Left kidney (tissue), 2 donors: ENCODE data around the gene ATXN1. TPM values are rescaled to one million over a fixed set of nuclear protein-coding genes. Genes with fewer than 3 reads are reported as not detected.

ENCODE experiments used
- DNase-seq: peaks from one replicate; pipeline ENCODE4 v3.0.0-alpha.2; 2013
- polyA plus RNA-seq: library from polyadenylated mRNA; unstranded; fragments of 120-200 nt; gene quantifications from one replicate; pipeline ENCODE4 v1.2.1, GENCODE V29; 2013; ENCODE audit not compliant: insufficient read length

Gene ATXN1
- polyA plus RNA-seq, 1 donor, result 23.6 TPM

GRCh38 chr6:16327777-16328325 is 433.4 kb downstream of the ATXN1 start:
- no peak for DNase-seq

DNA sequence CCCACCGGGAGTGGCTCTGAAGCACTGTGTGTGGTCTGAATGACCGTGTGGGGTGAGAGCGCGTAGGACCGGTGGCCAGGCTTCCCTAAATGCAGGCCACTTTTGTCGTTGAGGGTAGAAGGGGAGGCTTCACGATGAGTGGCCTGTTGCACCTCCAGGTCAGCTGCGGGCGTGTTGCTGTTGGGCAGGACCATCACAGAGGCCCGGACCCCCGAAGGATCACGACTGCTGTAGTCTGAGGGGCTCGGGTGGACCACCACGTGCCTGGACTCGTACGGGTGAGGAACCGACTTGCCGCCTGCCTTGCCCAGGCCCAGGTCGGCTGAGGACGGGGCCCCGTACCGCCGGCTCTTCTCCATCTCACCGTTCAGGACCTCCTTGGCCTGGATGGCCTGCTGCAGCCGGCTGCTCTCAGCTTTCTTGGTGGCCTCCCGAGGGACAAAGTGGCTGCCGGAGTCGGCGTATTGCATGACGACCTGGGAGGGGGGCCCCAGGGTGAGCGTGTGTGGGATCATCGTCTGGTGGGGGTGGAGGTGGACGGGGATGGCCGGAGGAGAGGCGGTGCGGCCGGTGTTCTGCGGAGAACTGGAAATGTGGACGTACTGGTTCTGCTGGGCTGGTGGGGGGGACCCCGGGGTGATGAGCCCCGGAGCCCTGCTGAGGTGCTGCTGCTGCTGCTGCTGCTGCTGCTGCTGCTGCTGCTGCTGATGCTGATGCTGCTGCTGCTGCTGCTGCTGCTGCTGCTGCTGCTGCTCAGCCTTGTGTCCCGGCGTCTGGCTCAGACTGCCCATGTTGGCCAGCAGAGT is 434.1 kb downstream of the ATXN1 start:
- no peak for DNase-seq

DNA sequence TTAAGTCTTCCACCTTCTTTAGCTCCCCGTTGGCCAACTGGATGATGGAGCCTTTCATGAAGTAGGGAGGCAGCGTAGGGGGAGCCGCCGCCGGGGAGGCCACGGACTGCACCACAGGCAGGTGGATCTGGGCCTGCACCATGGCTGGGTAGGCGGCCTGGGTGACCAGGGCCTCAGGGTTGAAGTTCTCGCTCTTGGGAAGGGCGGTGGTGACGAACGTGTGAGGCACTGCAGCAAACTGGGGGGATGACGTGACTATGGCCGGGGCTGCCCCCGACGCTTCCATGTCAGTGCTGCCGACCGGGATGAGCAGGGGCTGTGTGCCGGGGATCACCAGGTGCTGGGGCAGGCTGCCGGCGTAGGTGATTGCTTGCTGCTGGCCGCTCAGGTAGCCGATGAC is 434.7 kb downstream of the ATXN1 start:
- DNase-seq, result no peak

DNA sequence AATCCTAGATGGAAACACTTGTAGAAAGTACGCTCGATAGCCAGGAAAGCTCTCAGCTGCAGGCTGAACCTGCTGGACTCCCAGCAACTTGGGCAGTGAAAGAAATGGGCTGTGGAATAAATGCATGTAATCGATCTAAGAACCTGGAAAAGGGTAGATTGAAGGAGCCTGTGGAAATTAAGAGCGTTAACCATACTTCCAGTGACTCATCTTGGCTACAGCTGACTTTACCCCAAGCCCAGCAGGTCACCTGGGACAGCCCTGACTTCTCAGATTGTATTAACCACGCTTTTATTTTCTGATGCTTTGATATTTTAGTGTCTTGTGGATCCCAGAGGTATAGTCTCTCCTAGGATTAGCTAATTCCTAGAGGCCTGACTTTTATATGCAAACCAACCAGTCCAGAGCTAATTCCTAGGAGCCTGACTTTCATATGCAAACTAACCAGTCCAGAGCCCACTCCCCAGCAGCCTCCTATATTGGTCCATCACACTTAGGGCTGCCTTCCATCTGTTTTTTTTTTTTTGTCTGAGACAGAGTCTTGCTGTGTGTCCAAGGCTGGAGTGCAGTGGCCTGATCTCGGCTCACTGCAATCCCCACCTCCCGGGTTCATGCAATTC is 436.5 kb downstream of the ATXN1 start:
- no peak for DNase-seq

DNA sequence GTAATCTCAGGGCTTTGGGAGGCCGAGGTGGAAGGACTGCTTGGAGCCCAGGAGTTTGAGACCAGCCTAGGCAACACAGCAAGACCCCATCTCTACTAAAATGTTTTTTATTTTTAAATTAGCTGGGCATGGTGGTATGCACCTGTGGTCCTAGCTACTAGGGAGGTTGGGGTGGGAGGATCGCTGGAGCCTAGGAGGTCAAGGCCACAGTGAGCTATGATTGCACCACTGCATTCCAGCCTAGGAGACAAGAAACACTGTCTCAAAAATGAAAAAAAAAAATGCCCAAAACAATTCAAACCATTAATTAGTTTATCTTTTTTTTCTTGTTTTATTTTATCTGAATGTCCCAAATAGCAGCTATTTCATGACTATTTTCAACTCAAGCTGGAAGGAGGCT is 437.1 kb downstream of the ATXN1 start:
- no peak for DNase-seq

DNA sequence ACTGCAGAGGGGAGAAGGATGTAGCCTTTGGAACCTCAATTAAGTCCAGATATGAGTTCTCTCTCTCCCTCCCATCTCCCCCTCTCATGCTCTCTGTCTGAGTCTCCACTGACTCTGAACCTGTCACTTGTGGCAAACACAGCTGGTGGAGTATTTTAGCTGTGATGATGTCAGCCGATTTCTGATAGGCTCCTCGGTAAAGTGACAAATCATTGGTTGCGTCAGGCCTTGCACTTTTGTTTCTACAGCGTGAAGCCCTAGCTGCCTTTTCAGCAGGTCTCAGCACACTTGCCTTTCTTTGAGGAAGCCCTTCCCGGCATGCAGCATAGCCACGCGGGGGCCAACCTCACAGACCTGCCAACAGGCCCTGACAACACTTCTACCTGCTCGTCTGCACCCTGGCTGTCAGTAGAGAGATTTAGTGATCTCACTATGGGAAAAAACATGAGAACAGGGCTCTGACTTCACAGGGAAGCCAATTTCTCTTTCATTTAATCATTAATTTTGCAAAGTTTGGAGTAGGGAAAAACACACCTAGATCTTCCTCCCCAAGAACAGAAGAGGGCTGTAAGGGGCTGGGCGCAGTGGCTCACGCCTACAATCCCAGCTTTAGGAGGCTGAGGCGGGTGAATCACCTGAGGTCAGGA is 438.5 kb downstream of the ATXN1 start:
- peak; percentile 80 for DNase-seq

DNA sequence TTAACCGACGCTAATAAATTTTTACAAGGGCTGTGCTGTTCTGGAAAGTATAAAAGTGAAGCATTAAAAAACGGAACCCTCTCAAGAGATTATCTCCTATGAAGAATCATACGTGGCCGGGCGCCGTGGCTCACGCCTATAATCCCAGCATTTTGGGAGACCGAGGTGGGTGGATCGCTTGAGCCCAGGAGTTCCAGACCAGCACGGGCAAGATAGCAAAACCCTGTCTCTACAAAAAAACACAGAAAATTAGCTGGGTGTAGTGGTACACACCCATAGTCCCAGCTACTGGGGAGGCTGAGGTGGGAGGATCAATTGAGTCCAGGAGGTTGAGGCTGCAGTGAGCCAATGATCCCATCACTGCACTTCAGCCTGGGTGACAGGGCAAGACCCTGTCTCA is 439.4 kb downstream of the ATXN1 start:
- no peak for DNase-seq

DNA sequence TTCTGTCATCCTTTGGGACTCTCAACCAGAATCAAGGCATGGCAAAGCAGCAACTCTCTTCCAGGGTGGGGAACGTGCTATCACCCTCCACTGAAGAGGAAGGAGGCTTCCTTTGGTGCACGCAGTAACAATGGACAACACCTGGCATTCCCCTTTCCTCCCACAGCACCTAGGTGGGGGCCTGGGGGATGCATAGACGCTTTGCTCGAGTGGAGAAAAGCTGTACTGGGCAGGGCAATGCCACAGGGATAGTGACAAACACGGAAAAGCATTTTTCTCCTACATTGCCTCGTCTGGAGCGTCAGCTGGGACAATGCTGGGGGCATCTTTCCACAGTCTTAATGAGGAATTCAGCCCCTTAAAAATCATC is 439.9 kb downstream of the ATXN1 start:
- no peak for DNase-seq

GRCh38 chr6:16320533-16321340 is 440.5 kb downstream of the ATXN1 start:
- no peak for DNase-seq

GRCh38 chr6:16319813-16320532 is 441.3 kb downstream of the ATXN1 start:
- no peak for DNase-seq

- DNase-seq, result no peak
Measured at GRCh38 chr6:16318953-16319720, 442.1 kb downstream of the ATXN1 start.

- DNase-seq, result no peak
Measured at GRCh38 chr6:16318538-16318937, 442.7 kb downstream of the ATXN1 start.

DNA sequence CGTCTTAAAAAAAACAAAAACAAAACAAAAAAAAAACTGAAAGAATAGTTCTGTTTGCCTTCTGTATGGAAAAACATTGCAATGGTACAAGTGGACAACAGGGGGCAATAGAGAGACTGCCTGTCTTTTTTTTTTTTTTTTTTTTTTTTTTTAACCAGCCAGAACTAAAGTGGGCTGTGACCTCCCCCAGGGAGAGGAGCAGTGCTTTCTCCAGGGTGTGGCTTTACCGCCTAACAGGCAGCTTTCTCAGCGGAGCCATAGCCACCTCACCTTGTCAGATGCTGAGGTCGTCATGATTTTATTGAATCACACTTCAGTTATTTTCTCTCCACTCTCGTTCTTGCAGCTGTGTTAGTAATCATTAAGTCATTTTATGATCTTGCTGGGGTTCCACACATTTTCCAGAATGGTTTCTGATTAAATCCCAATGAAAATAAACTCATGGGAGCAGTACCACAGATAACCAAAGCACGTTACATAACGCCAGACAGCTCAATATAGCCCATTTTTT is 444.5 kb downstream of the ATXN1 start:
- DNase-seq, result no peak

DNA sequence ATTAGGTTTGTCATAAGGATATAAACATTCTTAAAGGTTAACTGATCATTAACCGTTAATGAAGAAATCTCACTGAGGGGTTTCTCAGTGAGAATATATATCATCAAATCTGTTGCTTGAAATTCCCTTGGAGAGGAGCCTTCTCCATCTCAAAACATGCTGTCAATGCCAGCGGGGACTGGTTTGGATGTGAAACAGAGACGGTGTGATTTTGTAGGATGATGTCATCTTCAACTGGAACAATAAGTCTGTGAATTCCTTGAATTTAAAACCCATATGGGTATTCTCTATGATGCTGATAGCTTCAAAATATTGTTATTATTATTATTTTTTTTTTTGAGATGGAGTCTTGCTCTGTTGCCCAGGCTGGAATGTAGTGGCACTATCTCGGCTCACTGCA is 447.0 kb downstream of the ATXN1 start:
- no peak for DNase-seq

GRCh38 chr6:16313732-16314131 is 447.5 kb downstream of the ATXN1 start:
- DNase-seq, result no peak

DNA sequence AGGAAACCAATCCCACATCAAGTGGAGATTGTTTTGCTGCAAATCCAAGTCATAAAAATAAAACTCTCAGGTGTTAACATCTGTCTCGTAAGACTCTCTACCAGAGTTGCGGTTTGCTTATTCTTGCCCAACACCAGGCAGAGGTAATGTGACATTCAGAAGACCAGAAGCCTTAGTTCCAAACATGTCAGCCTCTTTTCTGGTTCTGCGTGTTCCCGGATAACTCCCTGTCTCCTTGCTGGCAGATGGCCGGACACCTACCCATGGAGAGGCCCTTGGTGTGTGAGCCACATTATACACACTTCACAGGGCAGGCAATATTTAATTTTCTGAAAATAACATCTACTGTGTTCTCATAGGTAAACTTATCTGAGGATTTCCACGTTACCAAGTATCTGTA is 449.5 kb downstream of the ATXN1 start:
- no peak for DNase-seq

GRCh38 chr6:16306334-16306733 is 454.9 kb downstream of the ATXN1 start:
- no peak for DNase-seq

GRCh38 chr6:16305788-16306187 is 455.5 kb downstream of the ATXN1 start:
- DNase-seq, result no peak

GRCh38 chr6:16305246-16305725 is 456.0 kb downstream of the ATXN1 start:
- no peak for DNase-seq
